Globus pallidus (tissue), 1 donor: ENCODE data around the gene CCDC141.
"Not testable (repeated sequence)": the region's sequence is repeated elsewhere in the genome, so short reads cannot be mapped to it uniquely, and the experiment has no call there.

Experiments
- DNase-seq: peaks from one replicate; pipeline ENCODE4 v3.0.0-alpha.2; 2015; ENCODE audit warnings: low spot score

Gene CCDC141

GRCh38 chr2:179044500-179044899, 5.4 kb downstream of the CCDC141 start:
- no peak for DNase-seq

GRCh38 chr2:179037807-179038206, 12.1 kb downstream of the CCDC141 start:
- DNase-seq: no peak

- no peak for DNase-seq
These were observed 13.5 kb downstream of the CCDC141 start for GRCh38 chr2:179036353-179036905.

GRCh38 chr2:179031731-179032408, 18.1 kb downstream of the CCDC141 start:
- DNase-seq: no peak

GRCh38 chr2:179024445-179024844, 25.5 kb downstream of the CCDC141 start:
- no peak for DNase-seq

GRCh38 chr2:179022685-179023084, 27.3 kb downstream of the CCDC141 start:
- no peak for DNase-seq

GRCh38 chr2:179021258-179021657, 28.7 kb downstream of the CCDC141 start:
- no peak for DNase-seq

- no peak for DNase-seq
These were observed 29.7 kb downstream of the CCDC141 start for GRCh38 chr2:179020156-179020750.

GRCh38 chr2:179019260-179019659, 30.7 kb downstream of the CCDC141 start:
- no peak for DNase-seq

GRCh38 chr2:179017773-179018357, 32.1 kb downstream of the CCDC141 start:
- no peak for DNase-seq

- not testable (repeated sequence) for DNase-seq
These were observed 35.7 kb downstream of the CCDC141 start for GRCh38 chr2:179014189-179014588.

GRCh38 chr2:179005976-179006375, 44.0 kb downstream of the CCDC141 start:
- no peak for DNase-seq

- no peak for DNase-seq
These were observed 50.5 kb downstream of the CCDC141 start for GRCh38 chr2:178999476-178999875.

- DNase-seq: no peak
These were observed 51.4 kb downstream of the CCDC141 start for GRCh38 chr2:178998539-178998938.

- DNase-seq: no peak
These were observed 52.5 kb downstream of the CCDC141 start for GRCh38 chr2:178997477-178997876.

GRCh38 chr2:178997067-178997466, 52.9 kb downstream of the CCDC141 start:
- no peak for DNase-seq

- DNase-seq: no peak
These were observed 55.7 kb downstream of the CCDC141 start for GRCh38 chr2:178994264-178994663.

GRCh38 chr2:178993788-178994187, 56.1 kb downstream of the CCDC141 start:
- no peak for DNase-seq

- not testable (repeated sequence) for DNase-seq
These were observed 57.2 kb downstream of the CCDC141 start for GRCh38 chr2:178992719-178993118.

- DNase-seq: no peak
These were observed 59.2 kb downstream of the CCDC141 start for GRCh38 chr2:178990533-178991241.

GRCh38 chr2:178989424-178989823, 60.5 kb downstream of the CCDC141 start:
- DNase-seq: not testable (repeated sequence)

- DNase-seq: not testable (repeated sequence)
These were observed 67.3 kb downstream of the CCDC141 start for GRCh38 chr2:178982652-178983051.

GRCh38 chr2:178980815-178981214, 69.1 kb downstream of the CCDC141 start:
- DNase-seq: no peak
